22Rv1 (cell line): Measurements from ENCODE around the gene CHID1.

Experiments used
- CTCF ChIP-seq: fragments of 450-650 bp; IDR thresholded peaks from 2 replicates; pipeline ENCODE4 v1.5.1; 2017; ENCODE audit warnings: mild to moderate bottlenecking
- ZFX ChIP-seq: fragments of 450-650 bp; IDR thresholded peaks from 2 replicates; pipeline ENCODE4 v1.6.1; 2017; ENCODE audit warnings: antibody characterized with exemption, borderline replicate concordance

DNA sequence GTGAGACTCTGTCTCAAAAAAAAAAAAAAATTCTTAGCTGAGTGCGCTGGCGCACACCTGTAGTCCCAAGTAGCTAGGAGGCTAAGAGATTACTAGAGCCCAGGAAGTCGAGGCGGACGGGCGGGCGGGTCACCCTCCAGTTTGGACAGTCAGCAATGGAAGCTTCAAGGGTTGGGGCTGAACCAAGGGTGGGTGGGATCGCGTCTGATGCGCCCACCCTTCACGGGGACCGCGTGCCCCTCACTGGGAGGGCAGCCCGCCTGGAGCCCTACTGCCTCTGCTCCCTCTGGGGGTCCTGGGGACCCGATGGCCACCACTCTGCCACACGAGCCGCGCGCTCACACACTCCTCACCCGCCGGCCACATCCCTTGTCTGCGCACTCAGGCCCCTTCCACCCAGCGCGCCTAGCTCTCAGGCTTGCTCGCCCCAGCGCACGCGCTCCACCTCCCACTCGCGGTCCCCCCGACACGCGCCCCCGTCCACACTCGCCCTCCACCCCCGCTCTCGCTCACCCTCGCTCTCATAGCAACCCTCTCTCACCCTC, 494 bp downstream of the CHID1 start:
- TF ChIP-seq CTCF (no peak), ZFX (no peak)
